ENCODE results near the gene MCFD2. TPM values are rescaled to one million over a fixed set of nuclear protein-coding genes. Genes with fewer than 3 reads are reported as not detected.

The MCFD2 gene
- total RNA-seq (2022; extraction: Qiagen RNA extraction), result 92.9 to 110 TPM (median 104 TPM) in 5 replicates

DNA sequence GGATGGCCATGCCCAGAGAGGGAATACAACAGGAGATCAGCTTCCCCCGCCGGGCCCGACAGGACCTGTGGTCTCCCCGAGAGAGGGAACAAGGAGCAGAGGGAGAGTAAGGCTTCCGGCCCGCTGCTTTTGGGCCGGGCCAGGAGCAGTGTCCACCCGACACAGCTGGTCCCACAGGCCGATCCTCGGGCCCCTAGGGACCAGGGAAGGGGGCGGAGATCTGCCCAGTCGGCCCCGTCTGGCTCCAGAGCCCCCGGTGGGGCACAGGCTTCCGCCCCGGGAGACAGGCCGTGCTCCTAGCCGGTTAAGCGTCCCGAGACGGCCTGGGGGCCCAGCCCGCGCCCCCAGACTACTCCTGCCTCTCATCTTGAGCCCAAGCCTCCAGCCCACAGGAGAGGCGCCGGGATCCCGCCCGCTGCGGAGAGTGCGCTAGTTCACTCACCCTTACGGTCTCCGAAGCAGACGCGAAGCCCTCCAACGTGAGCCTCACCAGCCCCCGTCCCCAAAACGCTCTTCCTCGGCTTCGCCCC lies at the start of gene MCFD2:
Gene MCFD2, minus strand, starts transcription at position 526 of the 530 bp plus-strand sequence. CDS start 6,635 bp downstream, outside the sequence.

Other genes starting within 250 kb of the MCFD2 start
- gene SOCS5, start 216.5 kb downstream of the MCFD2 start, total RNA-seq (2022; extraction: Qiagen RNA extraction), result 20.6 to 24.6 TPM (median 22.5 TPM) in 5 replicates
- 32.3 to 45.2 TPM (median 42.8 TPM) in 5 replicates for gene TTC7A, start 25.4 kb upstream of the MCFD2 start, total RNA-seq (2022; extraction: Qiagen RNA extraction)
- gene STPG4, start 239.5 kb upstream of the MCFD2 start, total RNA-seq (2022; extraction: Qiagen RNA extraction), result not detected in 5 replicates

All from A549 treated with Mapracorat at 1 μM for 4 hours (cell line).